GM12892 (cell line): Measurements from ENCODE around the gene EPAS1.

Source experiments
- POLR2A ChIP-seq: IDR thresholded peaks from 2 replicates; pipeline ENCODE4 v1.6.1; 2011; ENCODE audit warnings: low read depth, low read length, control low read depth
- POLR2AphosphoS5 ChIP-seq: IDR thresholded peaks from 2 replicates; pipeline ENCODE4 v1.6.1; 2011; ENCODE audit warnings: low read depth, low read length, control low read depth
- TAF1 ChIP-seq: IDR thresholded peaks from 2 replicates; pipeline ENCODE4 v1.6.1; 2011; ENCODE audit warnings: low read depth, mild to moderate bottlenecking, control low read depth, low read length, borderline replicate concordance

- TF ChIP-seq POLR2AphosphoS5: no peak
- TF ChIP-seq TAF1: no peak
- no peak for TF ChIP-seq POLR2A
Observed at GRCh38 chr2:46340740-46341420, 43.7 kb downstream of the EPAS1 start.
